GM10266 (cell line): Measurements from ENCODE around the gene OR5B21.

Experiments used
- DNase-seq: peaks from one replicate; pipeline ENCODE4 v3.0.0; 2012; ENCODE audit errors: extremely low spot score
- TF ChIP-seq, protein P1 (sequence below): IDR thresholded peaks from 2 replicates; pipeline ENCODE4 v1.5.1; 2012; ENCODE audit warnings: mild to moderate bottlenecking, low read depth; ENCODE audit not compliant: control insufficient read depth, insufficient read depth; ENCODE audit errors: missing control alignments

OR5B21 gene

DNA sequence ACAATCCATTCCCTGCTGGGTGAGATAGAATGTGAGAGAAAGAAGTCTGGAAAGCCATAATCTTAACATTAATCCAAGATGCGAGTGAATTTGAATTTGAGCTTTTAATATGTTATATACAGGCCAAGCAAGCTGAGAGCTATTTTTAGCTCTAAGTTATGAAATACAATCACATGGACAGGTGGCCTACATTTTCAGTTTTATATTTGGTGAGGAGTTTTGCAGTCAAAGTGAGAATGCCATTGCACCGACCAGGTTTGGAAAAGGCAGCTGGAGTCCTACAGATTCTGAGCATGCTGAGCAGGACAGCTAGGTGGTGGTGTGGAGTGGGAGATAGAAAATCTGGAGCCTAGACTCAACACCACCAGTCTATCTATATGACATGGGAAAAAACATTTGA, 12.0 kb downstream of the OR5B21 start:
- DNase-seq, result no peak
- TF ChIP-seq, protein P1, sequence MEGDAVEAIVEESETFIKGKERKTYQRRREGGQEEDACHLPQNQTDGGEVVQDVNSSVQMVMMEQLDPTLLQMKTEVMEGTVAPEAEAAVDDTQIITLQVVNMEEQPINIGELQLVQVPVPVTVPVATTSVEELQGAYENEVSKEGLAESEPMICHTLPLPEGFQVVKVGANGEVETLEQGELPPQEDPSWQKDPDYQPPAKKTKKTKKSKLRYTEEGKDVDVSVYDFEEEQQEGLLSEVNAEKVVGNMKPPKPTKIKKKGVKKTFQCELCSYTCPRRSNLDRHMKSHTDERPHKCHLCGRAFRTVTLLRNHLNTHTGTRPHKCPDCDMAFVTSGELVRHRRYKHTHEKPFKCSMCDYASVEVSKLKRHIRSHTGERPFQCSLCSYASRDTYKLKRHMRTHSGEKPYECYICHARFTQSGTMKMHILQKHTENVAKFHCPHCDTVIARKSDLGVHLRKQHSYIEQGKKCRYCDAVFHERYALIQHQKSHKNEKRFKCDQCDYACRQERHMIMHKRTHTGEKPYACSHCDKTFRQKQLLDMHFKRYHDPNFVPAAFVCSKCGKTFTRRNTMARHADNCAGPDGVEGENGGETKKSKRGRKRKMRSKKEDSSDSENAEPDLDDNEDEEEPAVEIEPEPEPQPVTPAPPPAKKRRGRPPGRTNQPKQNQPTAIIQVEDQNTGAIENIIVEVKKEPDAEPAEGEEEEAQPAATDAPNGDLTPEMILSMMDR, result peak; percentile 18

- DNase-seq, result no peak
- TF ChIP-seq, protein P1, result no peak
These were observed 13.8 kb downstream of the OR5B21 start for GRCh38 chr11:58494101-58494500.

- no peak for DNase-seq
- TF ChIP-seq, protein P1, result no peak
These were observed 14.2 kb downstream of the OR5B21 start for GRCh38 chr11:58493676-58494075.

- TF ChIP-seq, protein P1, result no peak
- no peak for DNase-seq
These were observed 17.1 kb downstream of the OR5B21 start for GRCh38 chr11:58490827-58491226.

GRCh38 chr11:58487170-58487569, 20.7 kb downstream of the OR5B21 start:
- DNase-seq, result no peak
- TF ChIP-seq, protein P1, result no peak

- no peak for DNase-seq
- TF ChIP-seq, protein P1, result no peak
These were observed 21.9 kb downstream of the OR5B21 start for GRCh38 chr11:58485961-58486360.

GRCh38 chr11:58471892-58472291, 36.0 kb downstream of the OR5B21 start:
- TF ChIP-seq, protein P1, result no peak
- no peak for DNase-seq
